22Rv1 (cell line): Measurements from ENCODE around the gene OLIG2.

ENCODE experiments used
- CTCF ChIP-seq: fragments of 450-650 bp; IDR thresholded peaks from 2 replicates; pipeline ENCODE4 v1.5.1; 2017; ENCODE audit warnings: mild to moderate bottlenecking
- ZFX ChIP-seq: fragments of 450-650 bp; IDR thresholded peaks from 2 replicates; pipeline ENCODE4 v1.6.1; 2017; ENCODE audit warnings: antibody characterized with exemption, borderline replicate concordance

GRCh38 chr21:33041981-33042380, 16.2 kb downstream of the OLIG2 start:
- TF ChIP-seq CTCF (no peak), ZFX (no peak)
